Cardiac muscle cell (in vitro differentiated cells and primary cell): ENCODE measurements around the gene ZNF175. TPM values are rescaled to one million over a fixed set of nuclear protein-coding genes. Genes with fewer than 3 reads are reported as not detected.

Experiments
- DNase-seq, 2 donors: peaks; one replicate each; pipeline versions ENCODE4 v3.0.0 to v3.0.0-alpha.2; 2010 to 2017; ENCODE audit warnings: low read depth in 1 of 2, low spot score in 1 of 2
- H3K27ac ChIP-seq: fragments of 200-600 bp; sonication (generic); 2 replicates; pipeline ENCODE4 v1.5.1; 2016
- H3K27me3 ChIP-seq: fragments of 200-600 bp; sonication (generic); 2 replicates; pipeline ENCODE4 v1.6.0; 2016; ENCODE audit warnings: control low read depth
- H3K36me3 ChIP-seq: fragments of 200-600 bp; sonication (generic); 2 replicates; pipeline ENCODE4 v1.5.1; 2016; ENCODE audit warnings: control low read depth
- H3K4me1 ChIP-seq: fragments of 200-600 bp; sonication (generic); 2 replicates; pipeline ENCODE4 v1.8.1; 2017; ENCODE audit warnings: low read depth, mild to moderate bottlenecking, mixed run types
- H3K4me3 ChIP-seq: fragments of 200-600 bp; sonication (generic); 2 replicates; pipeline ENCODE4 v1.5.1; 2016; ENCODE audit warnings: mild to moderate bottlenecking
- H3K9me3 ChIP-seq: fragments of 200-600 bp; sonication (generic); 2 replicates; pipeline ENCODE4 v1.5.1; 2017; ENCODE audit warnings: low read depth, mild to moderate bottlenecking, control low read depth
- CTCF ChIP-seq: IDR thresholded peaks from 2 replicates; pipeline ENCODE4 v1.5.1; 2012; ENCODE audit warnings: low read depth, mild to moderate bottlenecking, low read length
- polyA plus RNA-seq: library from polyadenylated mRNA; unstranded; fragments of >200 nt; fragmentation: Nextera tagmentation; extraction: Ambion mirVana; gene quantifications from 2 replicates; pipeline ENCODE4 v1.2.1, GENCODE V29; 2016
- total RNA-seq: library from RNA; depleted of rRNA; stranded (reverse); fragments of >200 nt; gene quantifications from 2 replicates; pipeline ENCODE4 v1.2.3, GENCODE V29; 2016

ZNF175 gene
- total and polyA plus RNA-seq, 2 experiments from 2014 or later, result 2.3 to 7.0 TPM

GRCh38 chr19:51593138-51593890 lies 22.2 kb downstream of the ZNF175 start:
- Histone ChIP-seq H3K27me3 (no peaks in the 10 kb centered on the region), H3K9me3 (peaks cover 2% of the 10 kb centered on the region), H3K27ac (no peak overlapping the region), H3K4me1 (peaks cover 5% of the 10 kb centered on the region), H3K4me3 (peak overlapping the region; percentile 53), H3K36me3 (no peaks in the 10 kb centered on the region)
- TF ChIP-seq CTCF, result no peak
- no peak for DNase-seq

- H3K4me3 ChIP-seq, result peak overlapping the region; percentile 53
- H3K27me3 ChIP-seq, result no peaks in the 10 kb centered on the region
- no peak for TF ChIP-seq CTCF
- DNase-seq, result peak; percentile 98 to 99
- H3K4me1 ChIP-seq, result peaks cover 5% of the 10 kb centered on the region
- peak overlapping the region; percentile 13 for H3K27ac ChIP-seq
- no peaks in the 10 kb centered on the region for H3K9me3 ChIP-seq
- no peaks in the 10 kb centered on the region for H3K36me3 ChIP-seq
These were observed 23.1 kb downstream of the ZNF175 start for GRCh38 chr19:51593969-51594773.

- Histone ChIP-seq H3K4me1 (peaks cover 5% of the 10 kb centered on the region), H3K36me3 (no peaks in the 10 kb centered on the region), H3K27me3 (no peaks in the 10 kb centered on the region), H3K4me3 (peak overlapping the region; percentile 53), H3K27ac (no peak overlapping the region), H3K9me3 (no peaks in the 10 kb centered on the region)
- no peak for TF ChIP-seq CTCF
- DNase-seq, result no peak
These were observed 23.7 kb downstream of the ZNF175 start for GRCh38 chr19:51594774-51595109.

- H3K36me3 ChIP-seq, result no peaks in the 10 kb centered on the region
- no peak for DNase-seq
- H3K27me3 ChIP-seq, result no peaks in the 10 kb centered on the region
- no peak overlapping the region for H3K27ac ChIP-seq
- H3K4me1 ChIP-seq, result peaks cover 5% of the 10 kb centered on the region
- TF ChIP-seq CTCF, result no peak
- no peaks in the 10 kb centered on the region for H3K9me3 ChIP-seq
- no peak overlapping the region for H3K4me3 ChIP-seq
These were observed 24.4 kb downstream of the ZNF175 start for GRCh38 chr19:51595190-51596175.

GRCh38 chr19:51598159-51598915 lies 27.3 kb downstream of the ZNF175 start:
- no peak for DNase-seq
- Histone ChIP-seq H3K9me3 (no peaks in the 10 kb centered on the region), H3K36me3 (no peaks in the 10 kb centered on the region), H3K4me1 (peaks cover 3% of the 10 kb centered on the region), H3K4me3 (no peak overlapping the region), H3K27ac (no peak overlapping the region), H3K27me3 (no peaks in the 10 kb centered on the region)
- no peak for TF ChIP-seq CTCF
